ENCODE data around the gene TYMS.

DNA sequence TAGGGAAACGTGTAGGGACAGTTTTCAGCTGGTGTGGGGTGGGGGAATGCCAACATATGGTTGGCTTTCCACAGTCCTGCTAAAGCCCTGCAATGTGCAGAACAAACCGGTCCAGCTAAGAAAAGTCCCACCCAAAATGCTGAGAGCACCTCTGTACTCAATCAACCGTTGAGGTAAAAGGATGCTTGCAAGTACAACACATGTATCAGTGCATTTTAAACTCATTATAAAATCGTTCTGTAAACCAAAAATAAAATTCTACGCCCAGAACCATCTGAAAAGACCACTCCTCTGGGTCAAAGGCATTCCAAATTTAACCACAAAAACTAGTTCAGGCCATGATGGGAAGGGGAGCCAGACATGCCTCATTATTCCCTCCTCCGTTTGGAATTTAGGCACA is 2.0 kb upstream of the TYMS start:
- TF ChIP-seq RAD21 (IDR thresholded peaks at IDR 0.05; ENCODE audit: low read depth) (no peak), EP300 (IDR thresholded peaks at IDR 0.05; ENCODE audit: borderline replicate concordance) (no peak), EGR1 (IDR thresholded peaks at IDR 0.05) (no peak), NFIC (IDR thresholded peaks at IDR 0.05) (no peak), TAF1 (IDR thresholded peaks at IDR 0.05; ENCODE audit: low read depth) (no peak), FOXM1 (IDR thresholded peaks at IDR 0.05; ENCODE audit: borderline replicate concordance, low read depth) (no peak), CREB1 (IDR thresholded peaks at IDR 0.05; ENCODE audit: low read depth) (no peak), CEBPB (IDR thresholded peaks at IDR 0.05) (no peak)
- TF ChIP-seq, protein P1, sequence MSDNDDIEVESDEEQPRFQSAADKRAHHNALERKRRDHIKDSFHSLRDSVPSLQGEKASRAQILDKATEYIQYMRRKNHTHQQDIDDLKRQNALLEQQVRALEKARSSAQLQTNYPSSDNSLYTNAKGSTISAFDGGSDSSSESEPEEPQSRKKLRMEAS (IDR thresholded peaks at IDR 0.05): no peak
